Heart right ventricle (tissue), 16 donors: ENCODE data around the gene TMEM139. TPM values are rescaled to one million over a fixed set of nuclear protein-coding genes. Genes with fewer than 3 reads are reported as not detected.

Experiments used
- ATAC-seq, 8 donors: fragments of 200-7000 bp; cut with Tn5 transposase; one replicate each; pipeline ENCODE4 v1.9.1; 2020; ENCODE audit warnings: mild to moderate bottlenecking in 8 of 8, moderate library complexity in 8 of 8, moderate number of reproducible peaks in 1 of 8
- DNase-seq, 2 donors: peaks; one replicate each; pipeline ENCODE4 v3.0.0-alpha.2; 2020
- H3K27ac ChIP-seq, 10 donors: fragments of 200-600 bp; sonication (generic) in 2 of 10; one replicate each; pipeline versions ENCODE4 v1.5.0 to v1.8.0; 2020 to 2022; ENCODE audit warnings: mild to moderate bottlenecking in 3 of 10
- H3K27me3 ChIP-seq, 7 donors: fragments of 200-600 bp; one replicate each; pipeline ENCODE4 v1.8.0; 2021 to 2022; ENCODE audit warnings: mild to moderate bottlenecking in 2 of 7
- H3K36me3 ChIP-seq, 9 donors: fragments of 200-600 bp; sonication (generic) in 1 of 9; one replicate each; pipeline versions ENCODE4 v1.5.0 to v1.8.0; 2020 to 2022; ENCODE audit warnings: mild to moderate bottlenecking in 2 of 9
- H3K4me1 ChIP-seq, 9 donors: fragments of 200-600 bp; sonication (generic) in 1 of 9; one replicate each; pipeline versions ENCODE4 v1.5.0 to v1.8.0; 2020 to 2022; ENCODE audit warnings: mild to moderate bottlenecking in 4 of 9
- H3K4me3 ChIP-seq, 10 donors: fragments of 200-600 bp; sonication (generic) in 2 of 10; one replicate each; pipeline versions ENCODE4 v1.5.0 to v1.8.0; 2020 to 2022; ENCODE audit warnings: mild to moderate bottlenecking in 7 of 10, moderate library complexity in 2 of 10
- H3K9me3 ChIP-seq, 11 donors: fragments of 200-600 bp in 10 of 11; sonication (generic) in 2 of 11; one replicate each; pipeline versions ENCODE4 v1.5.0 to v1.8.0; 2013 to 2022; ENCODE audit warnings: mild to moderate bottlenecking in 2 of 11, control low read depth in 1 of 11, moderate library complexity in 1 of 11
- WGBS, 2 donors: extraction: QIAGEN DNeasy Blood & Tissue Kit; methylation state at CpG; one replicate each; pipeline ENCODE4 v1.1.7; 2013; ENCODE audit warnings: inconsistent platforms in 1 of 2; 5-methylcytosine and 5-hydroxymethylcytosine counted together
- intact Hi-C, 10 donors: fragments of 100-400 bp; cut with DNase I; formaldehyde crosslinking; loops; one replicate each; pipeline versions ENCODE4 v1.11.1 to v1.14.2; 2022
- polyA plus RNA-seq, 2 donors: library from polyadenylated mRNA; stranded (reverse); fragments of 200-250 nt; gene quantifications; one replicate each; pipeline ENCODE4 v1.2.3, GENCODE V29; 2013
- total RNA-seq, 10 donors: library from RNA; stranded (reverse); fragmentation: NEBNext Ultra II Directional in 3 of 10; extraction: Animal tissue kit (Norgen Biotek cat#: 25700) in 3 of 10; gene quantifications; one replicate each; pipeline versions ENCODE4 v1.2.1 to v1.2.4, GENCODE V29; 2021 to 2023
- TF ChIP-seq, protein P1 (sequence below), 9 donors: fragments of 200-600 bp; sonication (generic) in 2 of 9; IDR thresholded peaks; one replicate each; pipeline versions ENCODE4 v1.5.0 to v1.8.0; 2021 to 2022; ENCODE audit warnings: antibody characterized with exemption in 9 of 9, mild to moderate bottlenecking in 5 of 9, moderate library complexity in 1 of 9
- donor health status: Arrhythmogenic right ventricular cardiomyopathy.
- donor health status: ischemic (EF 13 %, LVEDD 7.1; RV severe dilation, severe dysfunction).
- donor health status: healthy with polysubstance abuse.
- donor health status: DM: no; HTN: yes; CAD: no.
- donor health status: DM: no; HTN: no; CAD: no.
- donor health status: ischemic (EF 25% LVEDD 6.9; RV normal size, moderate dysfunction).
- donor health status: ischemic (EF 25% LVEDD 5.7; RV mildly dilated, moderate dysfunction).
- donor health status: healthy.
- donor health status: DM: yes; HTN: yes; CAD: no.
- donor health status: Ischemic cardiomyopathy.
- donor health status: ischemic (EF 35%, LVEDD 5.7; RV mildly dilated, moderate dysfunction).
- donor health status: nonischemic (EF 11% LVEDD 7.7; RV severe dilation, severe dysfunction).
- donor health status: DM: yes; HTN: yes; CAD: no.
- donor health status: PGD.
- donor health status: ischemic (EF 29% LVEDD 5.4; RV normal size, mild dysfunction).
- donor health status: nonischemic (EF 23%, LVEDD 6.1; RV moderate dilation, normal function).

The TMEM139 gene
- total and polyA plus RNA-seq, 12 donors, result 2.6 to 18.0 (median 11.1) TPM

GRCh38 chr7:143325240-143325639, 40.5 kb downstream of the TMEM139 start:
- H3K4me1 ChIP-seq, result peaks cover 0 to 11% (median 6%) of the 10 kb centered on the region in 9 donors
- WGBS, 2 donors, result 55 to 60% methylated on average over 2 of the region's 2 CpGs
- intact Hi-C loops, result loop anchor here in 2 of 10 donors (10.0 kb wide), 2 partner anchors 50 to 90 kb away; no protein-coding TSS in a partner anchor
- no peaks in the 10 kb centered on the region for H3K36me3 ChIP-seq
- H3K27ac ChIP-seq, result no peak overlapping the region
- TF ChIP-seq, protein P1, sequence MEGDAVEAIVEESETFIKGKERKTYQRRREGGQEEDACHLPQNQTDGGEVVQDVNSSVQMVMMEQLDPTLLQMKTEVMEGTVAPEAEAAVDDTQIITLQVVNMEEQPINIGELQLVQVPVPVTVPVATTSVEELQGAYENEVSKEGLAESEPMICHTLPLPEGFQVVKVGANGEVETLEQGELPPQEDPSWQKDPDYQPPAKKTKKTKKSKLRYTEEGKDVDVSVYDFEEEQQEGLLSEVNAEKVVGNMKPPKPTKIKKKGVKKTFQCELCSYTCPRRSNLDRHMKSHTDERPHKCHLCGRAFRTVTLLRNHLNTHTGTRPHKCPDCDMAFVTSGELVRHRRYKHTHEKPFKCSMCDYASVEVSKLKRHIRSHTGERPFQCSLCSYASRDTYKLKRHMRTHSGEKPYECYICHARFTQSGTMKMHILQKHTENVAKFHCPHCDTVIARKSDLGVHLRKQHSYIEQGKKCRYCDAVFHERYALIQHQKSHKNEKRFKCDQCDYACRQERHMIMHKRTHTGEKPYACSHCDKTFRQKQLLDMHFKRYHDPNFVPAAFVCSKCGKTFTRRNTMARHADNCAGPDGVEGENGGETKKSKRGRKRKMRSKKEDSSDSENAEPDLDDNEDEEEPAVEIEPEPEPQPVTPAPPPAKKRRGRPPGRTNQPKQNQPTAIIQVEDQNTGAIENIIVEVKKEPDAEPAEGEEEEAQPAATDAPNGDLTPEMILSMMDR (IDR thresholded peaks at IDR 0.05), result no peak
- H3K27me3 ChIP-seq, result no peaks in the 10 kb centered on the region
- no peak for ATAC-seq
- no peaks in the 10 kb centered on the region for H3K9me3 ChIP-seq
- no peak for DNase-seq
- no peak overlapping the region for H3K4me3 ChIP-seq

DNA sequence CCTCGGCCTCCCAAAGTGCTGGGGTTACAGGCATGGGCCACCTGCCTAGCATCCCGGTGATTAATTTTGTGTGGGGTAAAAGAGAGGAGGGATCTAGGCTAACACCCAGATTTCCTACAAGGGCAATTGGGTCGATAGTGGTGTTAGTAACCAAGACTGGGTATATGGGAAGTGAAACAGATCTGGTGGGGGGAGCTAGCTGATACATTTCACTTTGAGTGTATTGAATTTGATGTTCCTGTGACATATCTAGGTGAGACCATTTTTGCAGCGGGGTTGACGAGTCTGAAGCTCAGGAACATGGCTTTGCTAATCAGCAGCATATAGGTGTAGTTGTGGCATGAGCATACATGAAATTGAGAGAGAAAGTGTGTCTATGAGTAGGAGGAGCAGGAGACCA, 43.1 kb downstream of the TMEM139 start:
- DNase-seq, result no peak
- Histone ChIP-seq H3K9me3 (no peaks in the 10 kb centered on the region), H3K4me1 (peaks cover 0 to 18% (median 0%) of the 10 kb centered on the region in 9 donors), H3K27ac (no peak overlapping the region), H3K4me3 (no peak overlapping the region), H3K36me3 (no peaks in the 10 kb centered on the region), H3K27me3 (no peaks in the 10 kb centered on the region)
- WGBS, 2 donors, result 90 to 93% methylated on average over 5 of the region's 5 CpGs
- intact Hi-C loops, result loop anchor here in 2 of 10 donors (10.0 kb wide), 2 partner anchors 47 to 87 kb away; no protein-coding TSS in a partner anchor
- TF ChIP-seq, protein P1 (IDR thresholded peaks at IDR 0.05), result no peak
- ATAC-seq, result no peak

DNA sequence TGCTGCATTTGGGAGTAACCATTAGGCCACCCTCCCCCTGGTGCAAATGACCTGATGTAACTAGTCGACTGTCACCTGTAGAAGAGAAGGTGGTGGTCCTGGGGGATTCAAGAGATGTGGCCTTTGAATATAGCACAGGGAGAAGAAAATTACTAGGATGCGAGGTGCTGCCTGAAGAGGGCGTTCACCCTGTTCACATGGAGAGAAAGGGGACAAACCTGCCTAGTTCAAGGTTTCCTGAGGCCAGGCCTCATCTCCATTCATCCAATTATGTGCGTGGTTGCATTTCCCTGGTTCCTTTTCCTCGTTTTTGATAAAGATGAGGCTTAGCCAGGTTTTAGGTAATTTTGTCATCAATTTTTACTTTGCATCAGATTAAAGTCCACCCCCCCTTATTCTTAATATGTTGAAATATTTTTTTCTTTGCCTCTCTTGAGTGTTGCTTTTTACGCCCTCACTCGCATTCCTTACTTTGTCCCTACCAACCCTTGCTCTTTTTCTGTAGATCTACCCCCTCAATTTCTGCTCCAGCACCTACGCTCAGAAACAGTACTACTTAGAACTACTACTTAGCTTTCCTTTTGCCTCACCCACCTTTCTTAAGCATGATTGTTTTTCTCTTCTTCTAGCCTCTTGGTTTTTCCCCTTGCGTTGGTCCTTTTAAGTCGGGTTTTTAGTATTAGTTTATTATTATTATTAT, 44.9 kb downstream of the TMEM139 start:
- H3K4me1 ChIP-seq, result peaks cover 0 to 10% (median 0%) of the 10 kb centered on the region in 9 donors
- DNase-seq (no peak), ATAC-seq (no peak)
- no peaks in the 10 kb centered on the region for H3K9me3 ChIP-seq
- 91 to 93% methylated on average over 10 of the region's 10 CpGs for WGBS, 2 donors
- TF ChIP-seq, protein P1 (IDR thresholded peaks at IDR 0.05), result no peak
- H3K4me3 ChIP-seq, result no peak overlapping the region
- H3K36me3 ChIP-seq, result no peaks in the 10 kb centered on the region
- peaks cover 0 to 7% (median 0%) of the 10 kb centered on the region in 7 donors for H3K27me3 ChIP-seq
- no peak overlapping the region for H3K27ac ChIP-seq
- intact Hi-C loops, result loop anchor here in 2 of 10 donors (10.0 kb wide), 2 partner anchors 45 to 85 kb away; no protein-coding TSS in a partner anchor

DNA sequence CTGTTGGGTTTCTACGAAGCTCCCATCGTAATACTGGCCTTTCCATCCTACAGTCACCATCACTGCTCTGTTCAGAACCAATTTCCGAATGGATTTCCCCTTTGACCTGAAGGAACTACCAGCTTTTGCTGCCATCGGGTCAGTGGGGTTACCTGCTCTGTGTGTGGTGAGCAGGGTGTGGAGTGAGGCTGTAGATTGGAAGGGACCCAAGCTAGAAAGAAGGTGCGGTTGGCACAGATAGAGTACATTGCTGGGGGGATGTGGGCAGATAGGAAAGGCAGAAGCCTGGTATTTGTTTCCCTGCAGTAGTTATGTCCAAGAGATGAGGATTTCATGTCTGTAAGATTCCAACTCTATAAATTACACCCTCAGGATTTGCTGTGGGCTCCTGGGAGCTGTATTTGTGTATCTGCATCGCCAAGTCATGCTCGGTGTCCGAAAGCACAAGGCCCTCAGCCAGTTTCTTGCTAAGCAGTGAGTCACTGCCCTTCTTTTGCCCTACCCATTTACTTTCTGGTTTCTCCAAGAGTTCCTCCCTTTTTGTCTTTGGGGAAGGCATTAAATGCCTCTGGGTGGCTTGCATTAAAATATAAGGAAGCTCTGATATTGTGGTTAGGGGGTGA, 46.5 kb downstream of the TMEM139 start:
- ATAC-seq (peak in 2 of 8 donors; percentile 41 to 73), DNase-seq (no peak)
- Histone ChIP-seq H3K4me3 (no peak overlapping the region), H3K36me3 (no peaks in the 10 kb centered on the region), H3K27me3 (peaks cover 0 to 7% (median 0%) of the 10 kb centered on the region in 7 donors), H3K9me3 (no peaks in the 10 kb centered on the region), H3K4me1 (peaks cover 0 to 10% (median 0%) of the 10 kb centered on the region in 9 donors), H3K27ac (no peak overlapping the region)
- intact Hi-C loops, result no loop called here
- TF ChIP-seq, protein P1 (IDR thresholded peaks at IDR 0.05), result no peak
- WGBS, 2 donors, result 77 to 86% methylated on average over 8 of the region's 8 CpGs
